ENCODE results near the gene L3MBTL2.
"Not testable (repeated sequence)": the region's sequence is repeated elsewhere in the genome, so short reads cannot be mapped to it uniquely, and the experiment has no call there.

Gene L3MBTL2

DNA sequence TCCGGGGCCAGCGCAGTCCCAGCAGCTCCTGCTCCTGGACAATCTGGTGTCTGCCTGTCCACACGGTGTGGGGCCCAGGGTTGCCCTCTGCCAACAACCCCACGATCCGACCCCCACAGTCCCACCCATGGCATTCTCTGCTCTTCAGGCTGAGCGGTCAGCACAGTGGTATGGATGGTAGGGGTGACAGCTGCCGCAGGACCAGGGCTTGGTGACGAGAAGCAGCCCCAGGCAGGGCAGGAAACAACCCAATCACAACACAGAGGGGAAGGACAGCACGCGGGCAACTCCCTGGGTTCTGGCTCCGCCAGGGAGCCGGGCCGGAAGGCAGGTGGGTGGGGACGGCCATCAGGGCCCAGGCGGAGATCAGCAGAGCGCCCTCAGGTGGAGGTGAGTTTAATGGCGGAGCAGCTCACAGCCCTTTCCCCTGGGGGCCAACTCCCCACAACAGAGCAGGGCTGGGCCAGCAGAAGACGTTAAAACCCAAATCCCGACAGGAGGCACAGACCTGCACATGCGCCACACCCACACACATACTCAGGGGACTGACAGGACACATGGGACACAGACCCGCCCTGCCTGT lies 40.9 kb downstream of the L3MBTL2 start:
- H3K36me3 Mint-ChIP-seq (ENCODE audit: low read depth) = peaks cover 28% of the 10 kb centered on the region

DNA sequence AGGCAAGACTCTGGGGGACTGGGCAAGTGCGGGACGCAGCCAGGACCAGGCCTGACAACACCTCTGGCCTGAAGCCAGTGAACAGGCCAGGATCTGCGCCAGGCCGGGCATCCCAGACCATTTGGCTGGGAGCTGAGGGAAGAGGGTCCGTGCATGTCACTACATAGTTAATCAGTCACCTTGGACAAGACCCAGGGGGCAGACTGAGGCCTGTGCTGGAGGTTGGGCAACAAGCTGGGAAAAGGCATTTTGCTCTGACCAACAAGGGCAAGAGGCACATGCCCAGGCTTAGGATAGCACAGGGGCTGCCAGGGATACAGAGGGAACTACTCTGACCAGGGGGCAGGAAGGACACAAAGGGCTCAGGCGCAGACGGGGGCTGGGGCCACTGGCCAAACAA lies 42.6 kb downstream of the L3MBTL2 start:
- H3K36me3 Mint-ChIP-seq (ENCODE audit: low read depth) = peaks cover 42% of the 10 kb centered on the region
- H3K4me3 Mint-ChIP-seq = no peak overlapping the region
- no peaks in the 10 kb centered on the region for H3K9me3 Mint-ChIP-seq
- H3K27me3 Mint-ChIP-seq = no peaks in the 10 kb centered on the region
- no peaks in the 10 kb centered on the region for H3K4me1 Mint-ChIP-seq (ENCODE audit: low read depth)
- no peak overlapping the region for H3K27ac Mint-ChIP-seq

More for the DNA sequence above, 40.9 kb downstream of the L3MBTL2 start:
- Mint-ChIP-seq H3K9me3 (no peaks in the 10 kb centered on the region), H3K4me3 (no peak overlapping the region), H3K27ac (no peak overlapping the region), H3K27me3 (no peaks in the 10 kb centered on the region), H3K4me1 (ENCODE audit: low read depth) (no peaks in the 10 kb centered on the region)

DNA sequence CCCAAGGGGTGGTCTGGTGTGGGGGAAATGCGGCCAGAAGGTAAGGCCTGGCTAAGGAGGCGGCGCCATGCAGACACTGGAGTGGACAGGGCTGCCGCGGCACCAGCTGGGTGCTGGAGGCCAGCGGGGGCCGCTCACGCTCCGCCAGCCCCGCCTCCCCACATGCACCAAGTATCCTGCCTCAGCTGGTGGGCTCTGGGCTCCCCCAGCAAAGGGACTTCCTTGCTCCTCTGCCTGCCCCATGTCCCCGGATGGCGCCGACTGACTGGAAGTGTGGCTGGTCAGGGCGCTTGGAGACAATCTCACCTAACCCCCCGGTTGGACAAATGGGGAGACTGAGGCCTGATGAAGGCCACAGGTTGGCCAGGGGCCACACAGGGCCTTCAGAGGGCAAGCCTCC lies 43.2 kb downstream of the L3MBTL2 start:
- no peaks in the 10 kb centered on the region for H3K9me3 Mint-ChIP-seq
- peaks cover 48% of the 10 kb centered on the region for H3K36me3 Mint-ChIP-seq (ENCODE audit: low read depth)
- H3K4me1 Mint-ChIP-seq (ENCODE audit: low read depth) = no peaks in the 10 kb centered on the region
- H3K4me3 Mint-ChIP-seq = no peak overlapping the region
- H3K27me3 Mint-ChIP-seq = no peaks in the 10 kb centered on the region
- no peak overlapping the region for H3K27ac Mint-ChIP-seq

DNA sequence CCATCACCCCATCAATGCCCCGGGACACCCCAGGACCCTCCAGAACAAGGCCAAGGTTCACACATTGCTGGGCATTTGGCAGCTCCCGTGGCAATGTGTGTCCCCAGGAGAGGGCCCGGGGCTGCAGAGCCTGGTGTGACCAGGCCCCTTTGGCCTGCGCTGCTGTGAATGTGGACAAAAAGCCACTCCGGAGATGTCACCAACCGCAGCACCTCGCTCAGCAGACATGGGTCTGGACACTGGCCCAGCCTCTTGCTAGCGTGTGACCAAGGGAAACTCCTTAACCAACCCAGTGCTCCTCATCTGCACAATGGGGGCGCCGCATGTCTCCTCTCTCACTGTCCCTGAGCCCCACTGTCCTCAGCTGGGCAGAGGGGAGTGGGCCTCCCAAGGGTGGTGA lies 43.6 kb downstream of the L3MBTL2 start:
- H3K4me1 Mint-ChIP-seq (ENCODE audit: low read depth) = no peaks in the 10 kb centered on the region
- no peak overlapping the region for H3K4me3 Mint-ChIP-seq
- H3K36me3 Mint-ChIP-seq (ENCODE audit: low read depth) = peaks cover 52% of the 10 kb centered on the region
- no peaks in the 10 kb centered on the region for H3K27me3 Mint-ChIP-seq
- H3K9me3 Mint-ChIP-seq = no peaks in the 10 kb centered on the region
- no peak overlapping the region for H3K27ac Mint-ChIP-seq

DNA sequence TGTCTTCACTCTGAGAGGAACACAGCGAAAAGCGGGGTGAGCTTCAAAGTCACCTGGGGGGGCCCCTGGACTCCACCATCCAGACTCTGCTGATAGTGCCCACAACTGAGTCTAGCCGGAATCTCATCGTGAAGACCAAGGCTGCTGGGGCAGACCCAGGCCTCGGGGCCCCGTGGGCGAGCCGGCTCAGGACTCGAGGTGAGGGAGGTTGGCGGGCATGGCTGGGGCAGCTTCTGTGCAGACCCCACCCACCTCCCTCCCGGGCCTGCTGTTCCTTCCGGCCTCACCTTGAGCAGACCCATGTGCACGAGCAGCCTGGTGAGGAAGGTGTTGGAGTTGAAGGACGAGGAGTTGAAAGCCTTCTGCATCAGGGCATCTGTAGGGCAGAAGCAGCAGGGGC lies 44.3 kb downstream of the L3MBTL2 start:
- H3K4me3 Mint-ChIP-seq = no peak overlapping the region
- H3K36me3 Mint-ChIP-seq (ENCODE audit: low read depth) = peaks cover 57% of the 10 kb centered on the region
- no peaks in the 10 kb centered on the region for H3K27me3 Mint-ChIP-seq
- no peaks in the 10 kb centered on the region for H3K4me1 Mint-ChIP-seq (ENCODE audit: low read depth)
- no peaks in the 10 kb centered on the region for H3K9me3 Mint-ChIP-seq
- H3K27ac Mint-ChIP-seq = no peak overlapping the region

DNA sequence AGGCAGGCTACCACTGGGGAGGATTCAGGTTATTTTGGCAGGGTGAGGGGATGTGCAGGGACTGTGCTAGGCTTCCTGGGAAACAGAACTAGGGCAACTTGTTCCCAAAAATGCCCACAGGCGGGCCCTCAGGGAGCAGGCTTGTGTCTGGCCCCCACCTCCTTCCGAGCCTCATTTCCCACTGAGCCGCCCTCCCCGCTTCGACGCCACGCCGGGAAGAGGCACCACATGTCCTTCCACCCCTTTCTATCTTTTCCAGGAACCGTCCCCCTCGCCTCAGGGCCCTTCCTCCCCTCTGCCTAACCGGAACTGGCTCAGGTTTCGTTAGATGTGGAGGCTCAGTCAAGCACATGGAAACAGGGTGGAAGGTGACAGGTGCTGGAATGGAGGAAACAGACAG lies 45.0 kb downstream of the L3MBTL2 start:
- Mint-ChIP-seq H3K27ac (no peak overlapping the region), H3K4me1 (ENCODE audit: low read depth) (no peaks in the 10 kb centered on the region), H3K4me3 (no peak overlapping the region)

DNA sequence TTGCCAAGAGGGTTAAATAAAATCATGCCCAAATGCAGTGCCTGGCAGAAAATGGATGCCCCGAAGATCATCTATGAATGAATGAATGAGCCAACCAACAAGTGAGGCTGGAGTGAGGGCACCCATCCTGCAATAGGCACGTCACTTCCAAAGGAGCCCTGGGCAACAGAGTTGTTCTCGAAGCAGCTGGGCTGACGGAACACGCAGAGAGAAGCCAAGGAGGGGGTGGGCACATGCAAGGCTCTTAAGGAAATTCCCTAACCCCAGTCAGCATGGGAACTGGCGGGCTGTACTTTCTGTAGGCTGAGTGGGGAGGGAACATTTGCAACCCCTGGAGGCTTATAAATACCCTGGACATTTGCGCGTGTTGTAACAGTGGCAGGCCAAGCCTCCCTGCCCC lies 47.3 kb downstream of the L3MBTL2 start:
- Mint-ChIP-seq H3K4me1 (ENCODE audit: low read depth) (no peaks in the 10 kb centered on the region), H3K9me3 (no peaks in the 10 kb centered on the region), H3K36me3 (ENCODE audit: low read depth) (peaks cover 65% of the 10 kb centered on the region), H3K27me3 (no peaks in the 10 kb centered on the region), H3K4me3 (no peak overlapping the region), H3K27ac (no peak overlapping the region)

More for the DNA sequence above, 45.0 kb downstream of the L3MBTL2 start:
- H3K9me3 Mint-ChIP-seq = no peaks in the 10 kb centered on the region
- H3K27me3 Mint-ChIP-seq = no peaks in the 10 kb centered on the region
- H3K36me3 Mint-ChIP-seq (ENCODE audit: low read depth) = peaks cover 58% of the 10 kb centered on the region

DNA sequence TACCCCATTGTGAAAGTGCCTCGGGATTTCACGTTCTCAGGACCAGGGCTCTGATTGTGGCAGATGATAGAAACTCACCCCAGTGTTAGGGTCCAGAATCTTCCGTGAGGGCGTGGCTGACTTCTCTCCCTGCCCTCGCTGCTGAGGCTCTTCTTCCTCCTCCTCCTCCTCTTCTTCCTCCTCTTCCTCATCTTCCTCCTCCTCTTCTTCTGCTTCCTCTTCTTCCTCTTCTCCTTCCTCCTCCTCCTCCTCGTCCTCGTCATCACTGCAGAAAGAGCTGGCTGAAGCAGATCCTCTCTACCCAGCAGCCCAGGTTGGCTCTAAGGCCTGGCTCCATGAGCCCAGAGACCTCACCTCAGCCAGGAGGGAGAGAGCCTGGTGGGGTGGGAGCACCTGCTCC lies 49.1 kb downstream of the L3MBTL2 start:
- H3K9me3 Mint-ChIP-seq = no peaks in the 10 kb centered on the region
- peaks cover 76% of the 10 kb centered on the region for H3K36me3 Mint-ChIP-seq (ENCODE audit: low read depth)
- H3K4me3 Mint-ChIP-seq = no peak overlapping the region
- no peak overlapping the region for H3K27ac Mint-ChIP-seq
- no peaks in the 10 kb centered on the region for H3K27me3 Mint-ChIP-seq
- no peaks in the 10 kb centered on the region for H3K4me1 Mint-ChIP-seq (ENCODE audit: low read depth)

DNA sequence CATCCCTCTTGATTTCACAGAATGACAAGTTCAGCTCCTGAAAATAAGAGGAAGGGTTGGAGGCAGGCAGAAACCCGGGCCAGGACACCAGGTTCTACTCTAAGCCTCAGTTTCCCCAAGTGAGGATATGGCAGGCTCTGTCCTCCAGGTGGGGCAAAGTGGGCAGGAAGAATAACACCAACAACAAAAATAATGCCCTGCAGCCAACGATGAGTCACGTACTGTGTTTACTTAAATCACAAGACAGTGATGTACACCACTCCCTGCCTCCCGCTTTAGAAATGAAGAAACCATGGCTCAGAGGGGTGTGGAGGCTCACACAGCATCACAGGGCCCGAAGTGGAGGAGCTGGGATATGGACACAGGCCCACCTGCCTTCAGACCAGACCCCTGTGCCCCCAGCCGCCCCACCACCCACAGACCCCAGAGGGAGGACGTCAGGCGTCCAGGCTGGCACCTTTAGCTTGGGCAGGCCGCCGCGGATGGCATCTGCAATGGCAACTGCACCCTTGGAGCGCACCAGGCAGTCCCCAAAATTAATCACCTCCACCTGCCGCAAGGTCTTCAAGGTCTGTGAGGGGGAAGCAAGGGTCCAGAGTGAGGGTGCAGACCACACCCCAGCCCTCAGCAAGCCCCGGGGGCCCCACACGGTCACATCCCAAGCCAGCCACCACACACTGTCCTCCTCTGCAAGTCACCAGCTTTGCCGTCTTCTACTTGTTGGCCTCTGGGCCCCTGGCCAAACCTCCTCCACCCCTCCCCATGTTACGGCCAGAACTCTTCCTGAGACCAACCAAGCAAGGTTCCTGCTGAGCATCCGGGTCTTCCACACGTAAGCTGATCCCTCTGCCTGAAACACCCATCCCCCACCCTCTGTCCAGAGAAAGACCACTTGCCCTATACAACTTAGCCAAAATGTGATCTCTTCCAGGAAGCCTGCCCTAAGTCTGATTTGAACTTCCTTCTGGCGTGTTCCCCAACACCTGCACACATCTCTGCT lies 51.4 kb downstream of the L3MBTL2 start:
- Mint-ChIP-seq H3K4me1 (ENCODE audit: low read depth) (no peaks in the 10 kb centered on the region), H3K4me3 (no peak overlapping the region), H3K9me3 (no peaks in the 10 kb centered on the region), H3K27ac (peak overlapping the region; percentile 12), H3K27me3 (no peaks in the 10 kb centered on the region), H3K36me3 (ENCODE audit: low read depth) (peaks cover 76% of the 10 kb centered on the region)

DNA sequence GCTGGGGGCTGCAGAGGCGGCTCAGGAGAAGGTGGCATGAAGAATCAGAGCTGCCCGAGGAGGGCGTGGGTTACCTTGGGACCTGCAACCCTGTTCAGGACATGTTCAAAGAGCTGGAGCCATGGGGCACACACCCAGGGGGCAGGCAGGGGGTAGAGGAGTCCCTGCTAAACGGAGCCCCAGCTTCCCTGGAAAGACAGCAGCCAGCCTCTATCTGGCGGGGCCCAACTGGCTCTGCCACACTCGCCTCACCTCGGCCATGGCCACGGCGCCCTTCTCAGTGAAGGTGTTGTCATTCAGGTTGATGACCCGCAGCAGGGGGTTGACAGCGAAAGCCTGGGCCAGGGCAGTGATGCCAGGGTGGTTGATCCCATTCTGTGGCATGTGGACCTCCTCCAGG lies 52.6 kb downstream of the L3MBTL2 start:
- Mint-ChIP-seq H3K27me3 (no peaks in the 10 kb centered on the region), H3K36me3 (ENCODE audit: low read depth) (peaks cover 79% of the 10 kb centered on the region), H3K27ac (no peak overlapping the region), H3K4me1 (ENCODE audit: low read depth) (no peaks in the 10 kb centered on the region), H3K9me3 (no peaks in the 10 kb centered on the region), H3K4me3 (no peak overlapping the region)

DNA sequence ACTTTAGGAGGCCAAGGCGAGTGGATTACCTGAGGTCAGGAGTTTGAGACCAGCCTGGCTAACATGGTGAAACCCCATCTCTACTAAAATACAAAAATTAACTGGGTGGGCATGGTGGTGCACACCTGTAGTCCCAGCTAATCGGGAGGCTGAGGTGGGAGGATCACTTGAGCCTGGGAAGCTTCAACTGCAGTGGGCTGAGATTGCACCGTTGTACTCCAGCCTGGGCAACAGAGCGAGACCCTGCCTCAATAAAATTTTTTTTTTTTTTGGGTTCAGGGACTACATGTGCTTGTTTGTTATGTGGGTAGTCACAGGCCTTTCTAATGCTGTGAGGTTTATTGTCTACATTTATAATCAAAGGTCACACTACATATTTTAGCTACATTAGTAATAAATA lies 54.6 kb downstream of the L3MBTL2 start:
- H3K27ac Mint-ChIP-seq; H3K4me3 Mint-ChIP-seq; H3K27me3 Mint-ChIP-seq; H3K4me1 Mint-ChIP-seq (ENCODE audit: low read depth); H3K9me3 Mint-ChIP-seq: not testable (repeated sequence)
- H3K36me3 Mint-ChIP-seq (ENCODE audit: low read depth) = peaks cover 74% of the 10 kb centered on the region

DNA sequence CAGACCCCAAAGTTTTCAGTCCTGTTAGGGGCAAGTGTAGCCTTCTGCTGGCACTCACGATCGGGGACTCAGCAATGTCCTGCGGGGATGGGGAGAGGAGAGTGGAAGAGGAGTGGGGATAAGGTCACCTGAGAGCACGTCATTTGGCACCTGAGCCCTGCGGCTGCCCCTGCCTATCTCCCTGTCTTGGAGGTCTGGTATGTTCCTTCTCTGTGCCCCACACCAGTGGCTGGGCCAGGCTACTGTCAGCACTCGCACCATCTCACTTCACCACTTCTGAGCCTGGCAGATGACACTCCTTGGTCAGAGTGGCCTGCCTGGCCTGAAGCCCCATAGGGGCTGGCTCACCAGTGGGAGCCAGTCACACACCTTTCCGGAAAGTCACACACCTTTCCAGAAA lies 55.8 kb downstream of the L3MBTL2 start:
- Mint-ChIP-seq H3K9me3 (no peaks in the 10 kb centered on the region), H3K27me3 (no peaks in the 10 kb centered on the region), H3K27ac (no peak overlapping the region), H3K4me3 (no peak overlapping the region), H3K36me3 (ENCODE audit: low read depth) (peaks cover 78% of the 10 kb centered on the region), H3K4me1 (ENCODE audit: low read depth) (peaks cover 5% of the 10 kb centered on the region)

DNA sequence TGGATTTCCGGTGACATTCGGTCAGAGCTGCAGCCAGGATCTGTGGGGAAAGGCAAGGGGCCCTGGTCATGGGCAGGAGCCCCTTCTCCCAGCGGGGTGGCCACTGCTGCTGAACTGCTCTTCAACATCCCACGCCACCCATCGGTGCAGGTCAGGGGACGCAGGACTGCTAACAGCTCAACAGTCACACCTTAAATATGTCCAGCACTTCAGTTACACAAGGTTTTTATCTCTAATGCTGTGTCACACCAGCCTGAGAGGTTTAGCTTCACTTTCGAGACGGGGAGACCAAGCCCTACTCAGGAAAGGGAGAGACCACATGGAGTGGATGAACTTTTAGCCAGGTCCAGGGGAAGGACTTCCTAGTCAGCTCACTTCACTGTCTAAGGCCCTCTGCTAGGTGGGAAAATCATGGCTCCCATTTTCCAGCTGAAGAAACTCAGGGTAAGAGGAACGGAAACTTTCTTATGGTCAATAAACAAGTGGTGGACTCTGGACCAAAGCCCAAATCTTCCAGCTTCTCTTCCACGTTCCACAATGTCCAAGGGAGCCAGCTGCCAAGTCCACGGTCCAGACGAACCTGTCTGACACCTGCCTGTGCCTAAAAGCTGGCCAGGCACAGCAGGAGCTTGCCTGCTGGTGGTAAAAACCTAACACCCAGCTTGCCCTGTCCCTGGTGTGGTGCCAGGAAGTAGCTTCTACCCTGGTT lies 56.6 kb downstream of the L3MBTL2 start:
- H3K27ac Mint-ChIP-seq = no peak overlapping the region
- H3K9me3 Mint-ChIP-seq = no peaks in the 10 kb centered on the region
- H3K4me1 Mint-ChIP-seq (ENCODE audit: low read depth) = peaks cover 5% of the 10 kb centered on the region
- H3K36me3 Mint-ChIP-seq (ENCODE audit: low read depth) = peaks cover 80% of the 10 kb centered on the region
- no peak overlapping the region for H3K4me3 Mint-ChIP-seq
- H3K27me3 Mint-ChIP-seq = no peaks in the 10 kb centered on the region

DNA sequence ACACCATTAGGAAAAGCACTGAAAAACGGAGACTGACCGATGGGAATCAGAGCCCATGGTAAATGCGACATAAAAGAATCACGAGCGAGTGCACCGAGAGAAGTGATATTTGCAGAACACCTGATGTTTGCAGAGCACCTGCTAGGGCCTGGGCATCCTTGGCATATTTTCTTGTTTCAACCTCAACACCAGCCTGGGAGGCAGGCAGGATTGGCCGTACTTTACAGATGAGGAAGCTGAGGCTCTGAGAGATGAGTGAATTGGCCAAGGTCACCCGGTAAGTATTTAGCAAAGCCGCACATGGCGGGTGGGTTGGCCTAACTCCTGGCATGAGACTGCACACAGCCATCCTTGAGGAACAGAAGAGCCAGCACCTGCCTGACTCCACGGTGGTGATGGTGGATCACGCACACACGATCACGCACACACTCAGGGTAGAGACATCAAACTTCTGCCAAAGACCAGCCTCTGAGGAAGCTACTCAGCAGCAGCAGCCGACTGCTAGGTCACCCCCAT lies 57.2 kb downstream of the L3MBTL2 start:
- H3K36me3 Mint-ChIP-seq (ENCODE audit: low read depth) = peaks cover 75% of the 10 kb centered on the region
- H3K9me3 Mint-ChIP-seq = no peaks in the 10 kb centered on the region
- H3K27ac Mint-ChIP-seq = no peak overlapping the region
- peaks cover 5% of the 10 kb centered on the region for H3K4me1 Mint-ChIP-seq (ENCODE audit: low read depth)
- H3K4me3 Mint-ChIP-seq = no peak overlapping the region
- no peaks in the 10 kb centered on the region for H3K27me3 Mint-ChIP-seq

DNA sequence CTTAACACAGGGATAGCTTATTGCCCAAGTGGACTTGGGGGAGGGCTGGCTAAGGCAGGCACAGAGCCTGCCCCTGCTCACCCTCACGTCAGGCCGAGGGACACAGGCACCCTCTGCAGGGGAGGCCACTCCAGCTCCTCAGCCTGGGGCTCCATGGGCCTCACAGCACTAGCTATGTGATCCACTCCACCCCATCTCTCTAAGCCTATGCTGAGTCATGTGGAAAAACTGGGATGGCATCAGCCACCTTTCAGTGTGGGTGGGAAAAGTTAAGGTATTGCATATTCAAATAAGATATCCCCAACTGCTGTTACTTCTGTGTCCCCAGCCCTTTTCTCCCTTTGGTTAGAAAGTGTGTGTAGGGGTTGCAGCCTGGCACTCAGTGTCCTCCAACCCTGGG lies 58.6 kb downstream of the L3MBTL2 start:
- H3K4me1 Mint-ChIP-seq (ENCODE audit: low read depth) = peaks cover 5% of the 10 kb centered on the region
- peaks cover 72% of the 10 kb centered on the region for H3K36me3 Mint-ChIP-seq (ENCODE audit: low read depth)
- H3K4me3 Mint-ChIP-seq = no peak overlapping the region
- peak overlapping the region; percentile 16 for H3K27ac Mint-ChIP-seq
- no peaks in the 10 kb centered on the region for H3K9me3 Mint-ChIP-seq
- H3K27me3 Mint-ChIP-seq = no peaks in the 10 kb centered on the region
